HG02943 (cell line): Measurements from ENCODE around the gene RNPS1.
A peak's percentile ranks its signal among the peaks of the same experiment; 100 is the strongest.

ENCODE experiments used
- ATAC-seq: cut with Tn5 transposase; IDR thresholded peaks from one replicate; pipeline ENCODE4 v1.9.1; 2021; ENCODE audit warnings: mild to moderate bottlenecking, low read depth, moderate library complexity; ENCODE audit not compliant: unreplicated experiment

Gene RNPS1

GRCh38 chr16:2236337-2237101 lies 31.4 kb downstream of the RNPS1 start, which contains the start of gene DNASE1L2:
Gene DNASE1L2, plus strand, starts transcription at chr16:2236444. Its CDS starts 373 bp downstream, at chr16:2236817.
- no peak for ATAC-seq

- ATAC-seq = no peak
These were observed 32.1 kb downstream of the RNPS1 start for GRCh38 chr16:2235695-2236336.

GRCh38 chr16:2235234-2235651 lies 32.7 kb downstream of the RNPS1 start:
- no peak for ATAC-seq

GRCh38 chr16:2234813-2235170 lies 33.1 kb downstream of the RNPS1 start:
- ATAC-seq = no peak

GRCh38 chr16:2233872-2234812 lies 33.8 kb downstream of the RNPS1 start:
- no peak for ATAC-seq

- ATAC-seq = no peak
These were observed 34.7 kb downstream of the RNPS1 start for GRCh38 chr16:2233046-2233775.

- no peak for ATAC-seq
These were observed 35.6 kb downstream of the RNPS1 start for GRCh38 chr16:2232094-2232990.

GRCh38 chr16:2231016-2231931 lies 36.7 kb downstream of the RNPS1 start:
- no peak for ATAC-seq

- no peak for ATAC-seq
These were observed 37.5 kb downstream of the RNPS1 start for GRCh38 chr16:2230376-2230775.

- no peak for ATAC-seq
These were observed 38.2 kb downstream of the RNPS1 start for GRCh38 chr16:2229632-2230250.

GRCh38 chr16:2229091-2229490 lies 38.8 kb downstream of the RNPS1 start:
- no peak for ATAC-seq

GRCh38 chr16:2228161-2228824 lies 39.6 kb downstream of the RNPS1 start:
- ATAC-seq = no peak

GRCh38 chr16:2226918-2227317 lies 41.0 kb downstream of the RNPS1 start:
- ATAC-seq = no peak

GRCh38 chr16:2226245-2226793 lies 41.6 kb downstream of the RNPS1 start:
- ATAC-seq = no peak

- ATAC-seq = peak; percentile 15
These were observed 43.9 kb downstream of the RNPS1 start for GRCh38 chr16:2223942-2224486.

GRCh38 chr16:2223221-2223941 lies 44.5 kb downstream of the RNPS1 start, which contains the start of gene E4F1:
Gene E4F1, plus strand, starts transcription at chr16:2223591. Its CDS starts 23 bp downstream, at chr16:2223614.
- ATAC-seq = peak; percentile 94
